Measurements from ENCODE around the gene SVIL. TPM values are rescaled to one million over a fixed set of nuclear protein-coding genes. Genes with fewer than 3 reads are reported as not detected.

Gene SVIL, protein sequence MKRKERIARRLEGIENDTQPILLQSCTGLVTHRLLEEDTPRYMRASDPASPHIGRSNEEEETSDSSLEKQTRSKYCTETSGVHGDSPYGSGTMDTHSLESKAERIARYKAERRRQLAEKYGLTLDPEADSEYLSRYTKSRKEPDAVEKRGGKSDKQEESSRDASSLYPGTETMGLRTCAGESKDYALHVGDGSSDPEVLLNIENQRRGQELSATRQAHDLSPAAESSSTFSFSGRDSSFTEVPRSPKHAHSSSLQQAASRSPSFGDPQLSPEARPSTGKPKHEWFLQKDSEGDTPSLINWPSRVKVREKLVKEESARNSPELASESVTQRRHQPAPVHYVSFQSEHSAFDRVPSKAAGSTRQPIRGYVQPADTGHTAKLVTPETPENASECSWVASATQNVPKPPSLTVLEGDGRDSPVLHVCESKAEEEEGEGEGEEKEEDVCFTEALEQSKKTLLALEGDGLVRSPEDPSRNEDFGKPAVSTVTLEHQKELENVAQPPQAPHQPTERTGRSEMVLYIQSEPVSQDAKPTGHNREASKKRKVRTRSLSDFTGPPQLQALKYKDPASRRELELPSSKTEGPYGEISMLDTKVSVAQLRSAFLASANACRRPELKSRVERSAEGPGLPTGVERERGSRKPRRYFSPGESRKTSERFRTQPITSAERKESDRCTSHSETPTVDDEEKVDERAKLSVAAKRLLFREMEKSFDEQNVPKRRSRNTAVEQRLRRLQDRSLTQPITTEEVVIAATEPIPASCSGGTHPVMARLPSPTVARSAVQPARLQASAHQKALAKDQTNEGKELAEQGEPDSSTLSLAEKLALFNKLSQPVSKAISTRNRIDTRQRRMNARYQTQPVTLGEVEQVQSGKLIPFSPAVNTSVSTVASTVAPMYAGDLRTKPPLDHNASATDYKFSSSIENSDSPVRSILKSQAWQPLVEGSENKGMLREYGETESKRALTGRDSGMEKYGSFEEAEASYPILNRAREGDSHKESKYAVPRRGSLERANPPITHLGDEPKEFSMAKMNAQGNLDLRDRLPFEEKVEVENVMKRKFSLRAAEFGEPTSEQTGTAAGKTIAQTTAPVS (N-terminal part only)
- total RNA-seq = 5.8 and 16.4 TPM in 2 replicates

DNA sequence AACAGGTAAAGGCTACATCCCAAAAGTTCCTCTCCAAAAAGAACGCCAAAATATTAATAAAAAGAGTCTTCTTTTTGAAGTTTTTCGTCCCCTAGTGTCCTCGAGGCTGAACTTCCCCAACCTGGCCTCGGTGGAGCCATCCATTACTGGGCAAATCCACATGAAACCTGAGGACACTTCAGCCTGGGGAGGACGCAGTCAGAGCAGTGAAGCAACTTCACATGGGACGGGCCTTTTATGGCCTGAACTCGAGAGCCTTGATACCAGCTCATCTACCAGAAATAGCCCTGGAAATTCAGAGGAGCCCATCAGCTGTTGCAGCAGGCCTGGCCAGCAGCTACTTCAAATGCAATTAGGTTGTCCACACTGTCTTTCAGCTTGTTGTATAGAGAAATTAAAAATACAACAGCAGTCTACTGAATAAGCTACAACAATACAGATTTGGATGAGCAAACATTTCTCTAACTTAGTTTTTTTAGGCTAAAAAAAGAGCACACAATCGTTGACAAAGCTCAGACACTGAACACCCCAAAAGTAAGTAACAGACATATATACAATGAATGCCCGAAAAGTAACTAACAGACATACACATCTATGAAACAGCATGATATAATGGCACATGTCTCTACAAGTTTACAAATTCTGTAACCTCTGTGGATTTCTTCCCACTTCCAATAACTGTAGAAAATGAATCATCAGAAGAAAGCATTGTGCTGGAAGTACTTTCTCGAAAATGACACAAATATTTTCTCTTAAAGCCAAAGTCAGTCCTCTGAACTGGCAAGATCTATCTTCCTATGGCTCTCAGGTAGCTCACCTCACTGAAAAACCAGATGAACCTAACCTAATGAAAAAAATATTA, at the start of gene SVIL:
SVIL (minus strand) TSS at position 208 of the 862 bp plus-strand sequence. CDS start 79,913 bp downstream, outside the sequence.

